A673 (cell line): ENCODE results near the gene ZFYVE28.

ENCODE experiments used
- CTCF ChIP-seq: fragments of 300-800, 200-600 bp; sonication (generic); conservative IDR thresholded peaks from 2 replicates; pipeline ENCODE4 v1.5.1; 2017; ENCODE audit warnings: low read depth, mild to moderate bottlenecking, antibody characterized with exemption, low read length, moderate library complexity, mixed read lengths
- EZH2 ChIP-seq: fragments of 200-600 bp; sonication (generic); IDR thresholded peaks from 2 replicates; pipeline ENCODE4 v1.6.1; 2017; ENCODE audit warnings: borderline replicate concordance, low read depth, mild to moderate bottlenecking, mixed read lengths, antibody characterized with exemption, low read length; ENCODE audit not compliant: poor library complexity, severe bottlenecking

- TF ChIP-seq CTCF, result no peak
- no peak for TF ChIP-seq EZH2
Observed at GRCh38 chr4:2247128-2248043, 171.1 kb downstream of the ZFYVE28 start.
